Neural progenitor cell (in vitro differentiated cells): ENCODE measurements around the gene TEX35. TPM values are rescaled to one million over a fixed set of nuclear protein-coding genes. Genes with fewer than 3 reads are reported as not detected.

Experiments
- DNase-seq: peaks from one replicate; pipeline ENCODE4 v3.0.0-alpha.2; 2016; ENCODE audit warnings: low spot score
- H2AFZ ChIP-seq: fragments of 200-600 bp; sonication (generic); replicated peaks from 2 replicates; pipeline ENCODE4 v1.6.1; 2016; ENCODE audit warnings: antibody characterized with exemption
- H3F3A ChIP-seq: fragments of 200-600 bp; sonication (generic); 2 replicates; pipeline ENCODE4 v1.6.1; 2016; ENCODE audit warnings: antibody characterized with exemption, low read depth
- H3K27ac ChIP-seq: fragments of 200-600 bp; sonication (generic); 2 replicates; pipeline ENCODE4 v1.5.1; 2016; ENCODE audit warnings: mild to moderate bottlenecking
- H3K27me3 ChIP-seq: fragments of 200-600 bp; sonication (generic); 2 replicates; pipeline ENCODE4 v1.6.1; 2016; ENCODE audit warnings: mild to moderate bottlenecking, moderate library complexity
- H3K36me3 ChIP-seq: fragments of 200-600 bp; sonication (generic); 2 replicates; pipeline ENCODE4 v1.5.1; 2016
- H3K4me1 ChIP-seq: fragments of 200-600 bp; sonication (generic); 2 replicates; pipeline ENCODE4 v1.6.1; 2016; ENCODE audit warnings: mixed run types
- H3K4me2 ChIP-seq: fragments of 200-600 bp; sonication (generic); 2 replicates; pipeline ENCODE4 v1.6.1; 2016
- H3K4me3 ChIP-seq: fragments of 200-600 bp; sonication (generic); 2 replicates; pipeline ENCODE4 v1.5.1; 2016
- H3K79me2 ChIP-seq: fragments of 200-600 bp; sonication (generic); 2 replicates; pipeline ENCODE4 v1.6.1; 2016; ENCODE audit warnings: low read depth
- H3K9ac ChIP-seq: fragments of 200-600 bp; sonication (generic); 2 replicates; pipeline ENCODE4 v1.6.1; 2016
- H3K9me3 ChIP-seq: fragments of 200-600 bp; sonication (generic); 2 replicates; pipeline ENCODE4 v1.5.1; 2016; ENCODE audit warnings: low read depth
- H4K20me1 ChIP-seq: fragments of 200-600 bp; sonication (generic); 2 replicates; pipeline ENCODE4 v1.6.1; 2016; ENCODE audit warnings: low read depth
- H3K27ac Mint-ChIP-seq: 3 replicates; pipeline ENCODE4 v1.8.0; 2021; ENCODE audit warnings: mixed read lengths
- H3K27me3 Mint-ChIP-seq: 2 replicates; pipeline ENCODE4 v1.8.0; 2022; ENCODE audit warnings: low read depth, mild to moderate bottlenecking, inconsistent platforms, moderate library complexity, mixed read lengths; ENCODE audit not compliant: insufficient read depth
- H3K36me3 Mint-ChIP-seq: 3 replicates; pipeline ENCODE4 v1.8.0; 2021; ENCODE audit warnings: mixed read lengths
- H3K4me1 Mint-ChIP-seq: 3 replicates; pipeline ENCODE4 v1.8.0; 2021; ENCODE audit warnings: mixed read lengths
- H3K4me3 Mint-ChIP-seq: 3 replicates; pipeline ENCODE4 v1.8.0; 2021; ENCODE audit warnings: mild to moderate bottlenecking, moderate library complexity, mixed read lengths
- H3K9me3 Mint-ChIP-seq: 3 replicates; pipeline ENCODE4 v1.8.0; 2020; ENCODE audit warnings: mixed read lengths
- CTCF ChIP-seq: fragments of 200-600 bp; sonication (generic); IDR thresholded peaks from 2 replicates; pipeline ENCODE4 v1.5.1; 2017; ENCODE audit warnings: antibody characterized with exemption, mild to moderate bottlenecking
- EZH2 ChIP-seq: fragments of 200-600 bp; sonication (generic); IDR thresholded peaks from 2 replicates; pipeline ENCODE4 v1.6.1; 2017; ENCODE audit warnings: antibody characterized with exemption, mild to moderate bottlenecking, moderate library complexity
- EZH2phosphoT487 ChIP-seq: fragments of 200-600 bp; sonication (generic); IDR thresholded peaks from 2 replicates; pipeline ENCODE4 v1.6.1; 2017; ENCODE audit warnings: antibody characterized with exemption
- small RNA-seq: library from RNA; depleted of rRNA; stranded (forward); fragments of <200 nt; gene quantifications from one replicate; pipeline ENCODE3, GENCODE V24; 2015
- total RNA-seq: library from RNA; depleted of rRNA; stranded (reverse); fragments of >200 nt; gene quantifications from 2 replicates; pipeline ENCODE4 v1.2.3, GENCODE V29; 2015; ENCODE audit warnings: low replicate concordance

The TEX35 gene
- total RNA-seq, 1 donor from 2014 or later, result not detected

GRCh38 chr1:178571807-178572206 lies 58.9 kb downstream of the TEX35 start:
- H3K9me3 Mint-ChIP-seq, result peaks cover 3% of the 10 kb centered on the region
- H3K27ac Mint-ChIP-seq, result no peak overlapping the region
- no peak overlapping the region for H3K4me3 Mint-ChIP-seq
- Histone ChIP-seq H3K36me3 (no peaks in the 10 kb centered on the region), H3K4me1 (peaks cover 11% of the 10 kb centered on the region), H3K79me2 (no peaks in the 10 kb centered on the region), H3K4me3 (no peak overlapping the region), H3K4me2 (no peak overlapping the region), H3K9me3 (no peaks in the 10 kb centered on the region), H3K27ac (no peak overlapping the region), H4K20me1 (no peaks in the 10 kb centered on the region), H3K9ac (no peak overlapping the region), H2AFZ (no peak overlapping the region), H3F3A (no peaks in the 10 kb centered on the region), H3K27me3 (no peaks in the 10 kb centered on the region)
- peaks cover 10% of the 10 kb centered on the region for H3K4me1 Mint-ChIP-seq
- H3K36me3 Mint-ChIP-seq, result no peaks in the 10 kb centered on the region
- no peak for DNase-seq
- peaks cover 4% of the 10 kb centered on the region for H3K27me3 Mint-ChIP-seq
- TF ChIP-seq EZH2 (no peak), CTCF (no peak), EZH2phosphoT487 (no peak)

Small RNA genes lying within 50 kb of the gene (small RNA-seq; reads per million reads assigned to genes)
- gene RF00017, result not detected
- gene RNA5SP69, result not detected

Other genes starting within 250 kb of the TEX35 start
- gene CLEC20A, start 16.1 kb upstream of the TEX35 start, total RNA-seq, result not detected in 2 replicates
- gene RALGPS2, start 212.1 kb downstream of the TEX35 start, total RNA-seq, result 46.8 and 78.7 TPM in 2 replicates